Neural cell (in vitro differentiated cells): ENCODE data around the gene TTC39A. TPM values are rescaled to one million over a fixed set of nuclear protein-coding genes. Genes with fewer than 3 reads are reported as not detected.

ENCODE experiments used
- H2AFZ ChIP-seq: fragments of 200-600, 300-800 bp; sonication (generic), shearing (Covaris generic); 2 replicates; pipeline ENCODE4 v1.6.0; 2014; ENCODE audit warnings: low read depth, mild to moderate bottlenecking, antibody characterized with exemption, low read length, moderate library complexity
- H3F3A ChIP-seq: fragments of 200-600 bp; shearing (Covaris generic); 2 replicates; pipeline ENCODE4 v1.6.1; 2016; ENCODE audit warnings: mild to moderate bottlenecking, moderate library complexity, mixed read lengths, antibody characterized with exemption, low read length; ENCODE audit not compliant: insufficient read depth, poor library complexity, severe bottlenecking
- H3K27ac ChIP-seq: fragments of 200-600, 300-800 bp; sonication (generic), shearing (Covaris generic); 2 replicates; pipeline ENCODE4 v1.5.1; 2014; ENCODE audit warnings: mild to moderate bottlenecking, low read length, moderate library complexity
- H3K27me3 ChIP-seq: fragments of 300-800, 200-600 bp; sonication (generic), shearing (Covaris generic); 2 replicates; pipeline ENCODE4 v1.6.0; 2014; ENCODE audit warnings: mild to moderate bottlenecking, low read depth, low read length, moderate library complexity; ENCODE audit not compliant: insufficient read depth
- H3K36me3 ChIP-seq: fragments of 300-800, 200-600 bp; sonication (generic), shearing (Covaris generic); 2 replicates; pipeline ENCODE4 v1.5.1; 2014; ENCODE audit warnings: mild to moderate bottlenecking, antibody characterized with exemption, low read length, moderate library complexity; ENCODE audit not compliant: insufficient read depth
- H3K4me2 ChIP-seq: fragments of 300-800, 200-600 bp; sonication (generic), shearing (Covaris generic); 2 replicates; pipeline ENCODE4 v1.6.0; 2014; ENCODE audit warnings: mild to moderate bottlenecking, low read length
- H3K4me3 ChIP-seq: fragments of 300-800, 200-600 bp; sonication (generic), shearing (Covaris generic); 2 replicates; pipeline ENCODE4 v1.5.1; 2014; ENCODE audit warnings: mild to moderate bottlenecking, low read length, moderate library complexity
- H3K79me2 ChIP-seq: fragments of 200-600 bp; shearing (Covaris generic); replicated peaks from 2 replicates; pipeline ENCODE4 v1.6.0; 2014; ENCODE audit warnings: mild to moderate bottlenecking, low read length, moderate library complexity; ENCODE audit not compliant: insufficient read depth
- H3K9ac ChIP-seq: fragments of 300-800, 200-600 bp; sonication (generic), shearing (Covaris generic); 2 replicates; pipeline ENCODE4 v1.6.1; 2016; ENCODE audit warnings: mild to moderate bottlenecking, low read length, mixed read lengths
- H3K9me2 ChIP-seq: fragments of 200-600 bp; shearing (Covaris generic); 2 replicates; pipeline ENCODE4 v1.6.1; 2016; ENCODE audit warnings: mild to moderate bottlenecking, low read length, mixed read lengths; ENCODE audit not compliant: insufficient read depth
- H3K9me3 ChIP-seq: fragments of 200-600, 300-800 bp; sonication (generic), shearing (Covaris generic); 2 replicates; pipeline ENCODE4 v1.6.1; 2016; ENCODE audit warnings: mild to moderate bottlenecking, mixed run types, low read length, moderate library complexity, mixed read lengths
- H4K20me1 ChIP-seq: fragments of 200-600 bp; shearing (Covaris generic); 2 replicates; pipeline ENCODE4 v1.6.1; 2016; ENCODE audit warnings: mild to moderate bottlenecking, mixed run types; ENCODE audit not compliant: insufficient read depth
- CTCF ChIP-seq: fragments of 450-650 bp; IDR thresholded peaks from 2 replicates; pipeline ENCODE4 v1.5.1; 2014; ENCODE audit warnings: antibody characterized with exemption, mild to moderate bottlenecking, moderate library complexity; ENCODE audit not compliant: poor library complexity, severe bottlenecking
- EP300 ChIP-seq: fragments of 450-650 bp; conservative IDR thresholded peaks from 2 replicates; pipeline ENCODE4 v1.6.1; 2014; ENCODE audit warnings: antibody characterized with exemption, mild to moderate bottlenecking, moderate library complexity; ENCODE audit not compliant: poor library complexity, severe bottlenecking
- EZH2 ChIP-seq: fragments of 200-600, 300-800 bp; shearing (Covaris generic), sonication (generic); IDR thresholded peaks from 2 replicates; pipeline ENCODE4 v1.6.1; 2014; ENCODE audit warnings: antibody characterized with exemption, low read length, borderline replicate concordance, mild to moderate bottlenecking; ENCODE audit not compliant: insufficient read depth, poor library complexity, severe bottlenecking
- MXI1 ChIP-seq: fragments of 450-650 bp; conservative IDR thresholded peaks from 2 replicates; pipeline ENCODE4 v1.6.1; 2014; ENCODE audit warnings: antibody characterized with exemption, mild to moderate bottlenecking; ENCODE audit not compliant: poor library complexity, severe bottlenecking
- POLR2AphosphoS5 ChIP-seq: IDR thresholded peaks from 2 replicates; pipeline ENCODE4 v1.6.1; 2012
- RAD21 ChIP-seq: fragments of 450-650 bp; conservative IDR thresholded peaks from 2 replicates; pipeline ENCODE4 v1.6.1; 2014; ENCODE audit warnings: antibody characterized with exemption, mild to moderate bottlenecking, moderate library complexity
- SMC3 ChIP-seq: fragments of 450-650 bp; conservative IDR thresholded peaks from 2 replicates; pipeline ENCODE4 v1.6.1; 2014; ENCODE audit warnings: antibody characterized with exemption, mild to moderate bottlenecking, moderate library complexity; ENCODE audit not compliant: poor library complexity
- TAF1 ChIP-seq: IDR thresholded peaks from 2 replicates; pipeline ENCODE4 v1.6.1; 2012; ENCODE audit warnings: low read depth
- polyA plus RNA-seq: library from polyadenylated mRNA; depleted of rRNA; stranded (reverse); fragments of >200 nt; gene quantifications from 2 replicates; pipeline ENCODE4 v1.2.3, GENCODE V29; 2014
- TF ChIP-seq, protein P1 (sequence below): IDR thresholded peaks from 2 replicates; pipeline ENCODE4 v1.6.1; 2012; ENCODE audit warnings: borderline replicate concordance

The TTC39A gene
- polyA plus RNA-seq, 1 donor from 2014 or later = 1.1 TPM

DNA sequence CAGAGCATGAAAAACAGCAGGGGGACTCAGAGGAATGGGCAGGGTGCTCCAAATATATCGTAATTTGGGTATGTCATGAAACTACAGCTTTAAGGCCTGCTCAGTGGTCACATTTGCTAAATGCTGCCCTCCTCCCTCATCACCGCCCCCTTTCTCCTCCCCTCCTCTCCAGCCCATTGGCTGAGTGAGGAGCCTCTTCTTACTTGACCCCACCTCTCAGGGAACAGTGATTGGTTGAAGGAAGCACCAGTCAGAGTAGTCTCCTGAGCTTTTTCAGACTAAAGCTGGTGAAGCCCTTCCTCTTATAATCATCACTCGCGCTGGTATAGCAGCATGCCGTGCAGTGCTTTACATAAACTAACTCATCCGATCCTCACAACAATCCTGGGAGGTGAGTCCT lies 10.0 kb upstream of the TTC39A start:
- no peak overlapping the region for H3K4me3 ChIP-seq
- TF ChIP-seq RAD21 = no peak
- TF ChIP-seq, protein P1, sequence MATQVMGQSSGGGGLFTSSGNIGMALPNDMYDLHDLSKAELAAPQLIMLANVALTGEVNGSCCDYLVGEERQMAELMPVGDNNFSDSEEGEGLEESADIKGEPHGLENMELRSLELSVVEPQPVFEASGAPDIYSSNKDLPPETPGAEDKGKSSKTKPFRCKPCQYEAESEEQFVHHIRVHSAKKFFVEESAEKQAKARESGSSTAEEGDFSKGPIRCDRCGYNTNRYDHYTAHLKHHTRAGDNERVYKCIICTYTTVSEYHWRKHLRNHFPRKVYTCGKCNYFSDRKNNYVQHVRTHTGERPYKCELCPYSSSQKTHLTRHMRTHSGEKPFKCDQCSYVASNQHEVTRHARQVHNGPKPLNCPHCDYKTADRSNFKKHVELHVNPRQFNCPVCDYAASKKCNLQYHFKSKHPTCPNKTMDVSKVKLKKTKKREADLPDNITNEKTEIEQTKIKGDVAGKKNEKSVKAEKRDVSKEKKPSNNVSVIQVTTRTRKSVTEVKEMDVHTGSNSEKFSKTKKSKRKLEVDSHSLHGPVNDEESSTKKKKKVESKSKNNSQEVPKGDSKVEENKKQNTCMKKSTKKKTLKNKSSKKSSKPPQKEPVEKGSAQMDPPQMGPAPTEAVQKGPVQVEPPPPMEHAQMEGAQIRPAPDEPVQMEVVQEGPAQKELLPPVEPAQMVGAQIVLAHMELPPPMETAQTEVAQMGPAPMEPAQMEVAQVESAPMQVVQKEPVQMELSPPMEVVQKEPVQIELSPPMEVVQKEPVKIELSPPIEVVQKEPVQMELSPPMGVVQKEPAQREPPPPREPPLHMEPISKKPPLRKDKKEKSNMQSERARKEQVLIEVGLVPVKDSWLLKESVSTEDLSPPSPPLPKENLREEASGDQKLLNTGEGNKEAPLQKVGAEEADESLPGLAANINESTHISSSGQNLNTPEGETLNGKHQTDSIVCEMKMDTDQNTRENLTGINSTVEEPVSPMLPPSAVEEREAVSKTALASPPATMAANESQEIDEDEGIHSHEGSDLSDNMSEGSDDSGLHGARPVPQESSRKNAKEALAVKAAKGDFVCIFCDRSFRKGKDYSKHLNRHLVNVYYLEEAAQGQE = no peak
- no peak for TF ChIP-seq POLR2AphosphoS5
- no peak for TF ChIP-seq SMC3
- TF ChIP-seq TAF1 = no peak
- no peak for TF ChIP-seq EP300
- no peak for TF ChIP-seq EZH2
- no peak for TF ChIP-seq MXI1
- TF ChIP-seq CTCF = no peak
- no peak overlapping the region for H3K27ac ChIP-seq
- H3K9ac ChIP-seq = no peak overlapping the region
- no peaks in the 10 kb centered on the region for H3K36me3 ChIP-seq
- no peaks in the 10 kb centered on the region for H3K9me2 ChIP-seq
- no peaks in the 10 kb centered on the region for H3F3A ChIP-seq
- H2AFZ ChIP-seq = no peak overlapping the region
- no peaks in the 10 kb centered on the region for H3K79me2 ChIP-seq
- H3K27me3 ChIP-seq = peaks cover 21% of the 10 kb centered on the region
- H3K4me2 ChIP-seq = no peak overlapping the region
- H4K20me1 ChIP-seq = no peaks in the 10 kb centered on the region
- H3K9me3 ChIP-seq = no peaks in the 10 kb centered on the region

DNA sequence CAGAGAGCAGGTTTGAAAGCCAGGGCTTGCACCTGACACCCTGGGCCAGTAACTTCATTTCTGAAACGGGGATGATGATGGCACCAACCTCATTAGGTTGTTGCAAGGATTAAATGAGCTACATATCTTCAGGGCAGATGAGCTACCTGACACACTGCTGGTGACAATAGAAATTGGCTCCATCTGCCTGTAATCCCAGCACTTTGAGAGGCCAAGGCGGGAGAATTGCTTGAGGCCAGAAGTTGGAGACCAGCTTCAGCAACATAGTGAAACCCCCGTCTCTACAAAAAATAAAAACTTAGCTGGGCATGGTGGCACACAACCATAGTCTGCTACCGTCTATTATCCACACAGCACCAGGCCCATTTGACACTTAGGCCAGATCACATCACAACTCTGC lies 6.3 kb upstream of the TTC39A start:
- H3K36me3 ChIP-seq = no peaks in the 10 kb centered on the region
- H3F3A ChIP-seq = no peaks in the 10 kb centered on the region
- TF ChIP-seq EZH2 (no peak), CTCF (no peak), MXI1 (no peak), SMC3 (no peak)
- H3K9me2 ChIP-seq = no peaks in the 10 kb centered on the region
- H3K9ac ChIP-seq = no peak overlapping the region
- H4K20me1 ChIP-seq = no peaks in the 10 kb centered on the region
- H3K4me3 ChIP-seq = no peak overlapping the region
- no peak overlapping the region for H2AFZ ChIP-seq
- H3K9me3 ChIP-seq = no peaks in the 10 kb centered on the region
- H3K79me2 ChIP-seq = no peaks in the 10 kb centered on the region
- no peak overlapping the region for H3K27ac ChIP-seq
- H3K4me2 ChIP-seq = no peak overlapping the region
- H3K27me3 ChIP-seq = peaks cover 2% of the 10 kb centered on the region
